Measurements from ENCODE around the gene FLACC1.

Gene FLACC1

GRCh38 chr2:201276511-201276910 is 80.6 kb downstream of the FLACC1 start:
- DNase-seq (ENCODE audit: low spot score) = no peak

DNA sequence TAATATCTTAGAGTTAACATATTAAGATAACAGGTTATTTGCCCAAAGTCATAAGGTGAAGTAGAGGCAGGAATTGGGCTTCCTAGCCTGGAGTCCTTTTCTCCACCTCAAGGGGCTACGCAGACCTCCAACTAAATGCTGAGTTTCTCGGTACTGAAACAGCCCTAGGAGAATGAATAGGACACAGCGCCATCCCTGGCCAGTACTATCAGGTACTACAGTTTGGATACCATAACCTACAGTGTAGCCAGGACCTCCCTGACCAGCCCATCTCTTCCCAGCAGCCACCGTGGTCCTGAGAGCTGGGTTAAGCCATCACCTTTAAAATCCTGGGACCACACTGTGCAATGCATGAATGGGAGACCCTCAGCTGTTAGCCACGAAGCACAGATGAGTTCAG is 81.2 kb downstream of the FLACC1 start:
- DNase-seq (ENCODE audit: low spot score) = peak; percentile 66

DNA sequence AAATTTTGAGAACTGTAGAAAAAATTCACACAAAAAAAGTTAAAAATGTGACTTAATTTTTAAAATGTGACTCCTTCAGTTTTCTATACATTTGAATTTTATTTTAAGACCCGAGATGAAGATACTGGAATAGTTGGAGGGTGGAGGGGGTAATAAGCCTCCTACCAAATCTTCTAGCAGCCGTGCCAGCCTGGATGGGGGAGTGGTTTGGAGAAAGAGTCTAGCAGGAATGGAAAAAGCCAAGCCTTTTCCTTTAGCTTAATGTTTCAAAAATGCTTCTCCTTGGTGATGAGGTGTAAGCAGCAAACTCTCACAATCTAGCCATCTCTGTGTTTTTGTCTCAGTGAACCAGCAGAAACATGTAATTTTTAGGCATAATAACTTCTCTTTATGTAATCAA is 82.1 kb downstream of the FLACC1 start:
- DNase-seq (ENCODE audit: low spot score) = no peak

DNA sequence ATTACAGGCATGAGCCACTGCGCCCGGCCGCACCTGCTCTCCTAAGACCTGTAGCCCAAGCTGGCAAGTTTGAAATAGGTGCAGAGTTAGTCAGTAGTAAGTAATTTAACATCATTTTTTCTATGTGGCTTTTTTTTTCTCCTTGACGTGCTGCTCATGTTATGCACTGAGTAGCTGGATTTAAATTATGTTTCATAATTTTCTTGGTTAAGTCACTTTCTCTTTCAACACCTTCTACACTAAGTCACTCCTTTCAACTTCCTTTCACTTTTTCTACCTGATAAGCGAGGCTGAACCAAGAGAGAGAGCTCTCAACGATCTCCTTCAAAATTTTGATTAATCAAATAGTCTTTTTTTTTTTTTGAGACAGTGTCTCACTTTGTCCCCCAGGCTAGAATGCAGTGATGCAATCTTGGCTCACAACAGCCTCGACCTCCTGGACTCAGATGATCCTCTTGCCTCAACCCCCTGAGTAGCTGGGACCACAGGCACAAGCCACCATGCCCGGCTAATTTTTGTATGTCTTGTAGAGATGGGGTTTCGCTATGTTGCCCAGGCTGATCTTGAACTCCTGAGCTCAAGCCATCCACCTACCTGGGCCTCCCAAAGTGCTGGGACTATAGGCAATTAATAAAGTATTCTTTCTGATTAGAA is 83.7 kb downstream of the FLACC1 start:
- no peak for DNase-seq (ENCODE audit: low spot score)

GRCh38 chr2:201271917-201272316 is 85.2 kb downstream of the FLACC1 start:
- no peak for DNase-seq (ENCODE audit: low spot score)

DNA sequence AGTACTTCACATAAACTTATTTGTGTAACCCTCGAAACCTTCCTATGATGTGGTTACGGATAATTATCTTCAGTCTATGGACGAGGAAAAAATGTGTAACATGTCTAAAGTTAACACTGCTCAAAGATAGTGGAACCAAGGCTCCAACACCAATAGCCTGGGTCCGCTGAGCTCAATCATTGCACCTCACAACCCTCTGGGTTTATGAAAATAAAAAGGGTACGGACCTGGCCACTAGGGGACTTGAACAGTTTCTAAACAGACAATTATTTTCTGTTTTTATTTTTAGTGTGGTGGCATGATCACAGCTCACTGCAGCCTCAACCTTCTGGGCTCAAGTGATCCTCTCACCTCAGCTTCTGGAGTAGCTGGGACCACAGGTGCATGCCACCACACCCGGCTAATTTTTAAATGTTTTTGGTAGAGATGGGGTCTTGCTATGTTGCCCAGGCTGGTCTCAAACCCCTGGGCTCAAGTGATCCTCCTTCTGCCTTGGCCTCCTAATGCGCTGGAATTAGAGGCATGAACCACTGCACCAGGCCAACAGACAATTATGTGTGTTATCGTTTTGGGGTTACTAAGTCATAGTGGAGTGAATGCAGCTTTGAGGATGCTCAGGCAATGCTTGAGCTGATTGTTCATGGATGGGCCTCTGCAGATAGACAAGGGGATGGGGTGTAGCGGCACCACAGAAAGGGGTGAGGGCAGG is 86.7 kb downstream of the FLACC1 start:
- no peak for DNase-seq (ENCODE audit: low spot score)

DNA sequence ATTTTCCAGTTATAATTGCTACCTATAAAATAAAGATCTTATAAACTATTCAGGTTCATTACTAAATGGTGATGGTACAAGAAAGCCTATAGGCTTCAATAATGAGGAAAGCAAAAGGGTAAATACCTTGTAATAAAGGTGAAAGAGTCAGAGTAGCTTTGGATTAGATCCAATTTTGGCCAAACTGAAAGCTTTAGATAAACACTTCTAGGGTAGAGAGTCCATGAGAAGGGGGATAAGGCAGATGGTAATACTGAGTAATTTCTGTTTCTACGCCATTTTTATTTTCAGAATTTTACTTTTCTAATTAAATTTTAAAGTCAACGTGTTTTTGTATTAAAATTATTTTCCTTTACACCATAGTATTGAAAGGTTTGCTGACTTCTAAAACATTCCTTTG is 87.4 kb downstream of the FLACC1 start:
- no peak for DNase-seq (ENCODE audit: low spot score)

DNA sequence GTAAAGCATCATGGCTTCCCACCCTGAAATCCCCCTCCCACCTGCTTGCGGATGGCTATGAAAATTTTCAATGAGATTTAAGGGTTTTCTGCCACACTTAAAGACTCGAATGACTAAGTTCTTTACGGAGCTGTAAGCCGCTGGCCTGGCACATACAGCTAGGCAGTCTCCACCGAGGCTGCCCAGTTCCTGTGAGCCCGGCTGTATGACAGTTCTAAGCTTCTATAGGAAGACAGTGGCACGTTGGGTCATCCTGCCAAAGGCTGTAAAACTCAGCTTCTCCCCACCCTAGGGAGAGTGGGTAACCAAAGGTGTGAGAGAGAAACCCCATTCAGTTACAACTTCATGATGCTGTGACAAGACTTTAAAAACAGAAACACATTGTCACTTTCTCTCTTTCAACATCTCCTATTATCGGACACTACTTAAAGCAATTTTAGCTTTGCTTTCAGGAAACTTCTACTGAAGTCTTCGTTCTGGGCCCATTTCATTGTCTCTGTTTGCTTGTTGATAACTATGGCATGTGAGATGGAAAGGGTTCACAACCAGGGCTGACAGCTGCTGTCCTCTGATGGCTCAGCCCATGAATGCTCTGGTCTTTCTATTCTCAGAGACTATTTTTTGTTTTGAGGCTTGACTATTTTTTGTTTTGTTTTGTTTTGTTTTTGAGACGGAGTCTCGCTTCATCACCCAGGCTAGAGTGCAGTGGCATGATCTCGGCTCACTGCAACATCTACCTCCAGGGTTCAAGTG is 89.7 kb downstream of the FLACC1 start:
- DNase-seq (ENCODE audit: low spot score) = no peak

DNA sequence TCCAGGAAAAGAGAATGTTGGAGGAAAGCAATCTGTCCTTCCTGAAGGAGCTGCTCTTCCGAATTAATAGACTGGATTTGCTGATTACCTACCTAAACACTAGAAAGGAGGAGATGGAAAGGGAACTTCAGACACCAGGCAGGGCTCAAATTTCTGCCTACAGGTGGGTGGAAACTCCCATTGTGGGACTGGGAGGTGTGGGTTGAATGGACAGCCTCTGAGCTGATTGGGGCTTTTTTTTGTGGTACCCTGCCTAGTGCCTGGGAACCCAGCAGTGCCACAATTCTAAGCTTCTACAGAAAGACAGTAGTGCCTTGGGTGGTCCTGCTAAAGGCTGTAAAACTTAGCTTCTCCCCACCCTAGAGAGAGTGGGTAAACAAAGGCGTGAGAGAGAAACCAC is 90.5 kb downstream of the FLACC1 start:
- DNase-seq (ENCODE audit: low spot score) = no peak

GRCh38 chr2:201264472-201265173 is 92.5 kb downstream of the FLACC1 start:
- no peak for DNase-seq (ENCODE audit: low spot score)

DNA sequence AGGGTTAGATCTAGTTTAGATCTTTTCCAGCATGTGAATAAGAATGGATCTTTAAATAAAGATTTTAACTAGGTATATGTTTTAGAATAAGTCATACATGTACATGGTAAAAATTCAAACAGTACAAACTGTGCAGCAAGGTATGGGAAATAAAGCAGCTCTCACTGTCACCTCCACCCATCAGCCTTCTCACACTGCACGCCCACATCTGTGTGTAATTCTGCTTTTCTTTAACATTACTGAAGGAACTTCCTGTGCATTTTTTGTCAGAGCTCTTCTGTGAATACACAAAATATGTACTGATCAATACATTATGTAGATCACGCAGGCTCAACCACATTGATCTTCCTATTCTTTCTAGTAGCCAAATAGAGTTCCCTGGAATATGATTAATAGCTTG is 93.4 kb downstream of the FLACC1 start:
- DNase-seq (ENCODE audit: low spot score) = no peak

DNA sequence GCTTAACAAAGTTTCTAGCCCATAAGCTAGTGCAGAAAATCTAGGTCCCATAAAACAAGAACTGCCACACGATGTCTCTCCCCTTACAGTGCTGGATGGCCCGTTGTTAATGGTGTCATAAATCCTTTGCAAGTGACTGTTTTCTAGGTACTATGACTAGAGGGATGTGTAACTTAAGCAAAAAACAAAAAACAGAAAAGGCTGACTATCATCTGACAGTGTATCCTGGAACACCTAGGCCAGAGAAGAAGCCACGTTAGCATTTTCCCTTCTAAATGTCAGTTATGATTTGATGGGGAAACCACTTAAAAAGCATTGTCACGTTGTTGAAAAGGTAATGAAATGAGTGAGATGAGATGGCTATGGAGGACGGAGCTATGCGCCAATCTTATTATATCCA is 94.4 kb downstream of the FLACC1 start:
- DNase-seq (ENCODE audit: low spot score) = no peak

DNA sequence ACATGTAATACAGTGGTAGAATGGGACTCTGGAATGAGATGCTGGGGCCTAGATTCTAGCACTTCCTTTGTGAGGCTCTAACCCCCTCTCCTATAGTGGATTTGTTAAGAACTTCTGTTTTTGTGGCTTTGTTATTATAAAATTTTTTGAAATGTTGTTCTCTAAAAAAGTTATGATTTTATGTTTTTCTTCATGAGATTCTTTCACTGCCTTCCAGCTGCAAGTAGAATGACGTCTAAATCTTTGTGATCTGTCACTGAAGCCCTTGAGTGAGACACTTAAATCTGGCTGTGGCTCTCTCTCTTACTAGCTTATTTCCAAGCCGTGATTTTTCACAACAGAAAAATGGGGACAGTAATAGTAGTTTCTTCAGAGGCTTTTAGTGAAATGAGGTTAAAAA is 95.2 kb downstream of the FLACC1 start:
- no peak for DNase-seq (ENCODE audit: low spot score)

DNA sequence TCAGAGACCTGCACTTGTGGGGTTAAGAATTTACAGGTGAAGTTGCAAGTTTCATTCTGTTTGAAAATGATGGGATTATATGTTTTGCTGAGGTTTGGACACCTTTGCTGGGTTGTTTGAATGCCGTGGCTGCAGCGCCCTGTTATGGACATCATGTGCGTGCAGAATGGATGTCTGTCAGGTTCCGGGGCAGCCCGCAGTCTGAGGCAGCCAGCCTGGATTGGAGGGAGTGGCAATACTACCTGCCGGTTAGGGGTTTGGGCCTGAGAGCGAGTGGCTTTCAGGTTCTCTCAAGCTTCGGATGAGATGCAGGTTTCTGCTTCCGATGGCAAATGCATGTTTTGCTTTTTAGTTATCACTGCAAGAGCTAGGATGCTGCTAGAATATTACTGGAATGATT is 95.7 kb downstream of the FLACC1 start:
- DNase-seq (ENCODE audit: low spot score) = no peak

DNA sequence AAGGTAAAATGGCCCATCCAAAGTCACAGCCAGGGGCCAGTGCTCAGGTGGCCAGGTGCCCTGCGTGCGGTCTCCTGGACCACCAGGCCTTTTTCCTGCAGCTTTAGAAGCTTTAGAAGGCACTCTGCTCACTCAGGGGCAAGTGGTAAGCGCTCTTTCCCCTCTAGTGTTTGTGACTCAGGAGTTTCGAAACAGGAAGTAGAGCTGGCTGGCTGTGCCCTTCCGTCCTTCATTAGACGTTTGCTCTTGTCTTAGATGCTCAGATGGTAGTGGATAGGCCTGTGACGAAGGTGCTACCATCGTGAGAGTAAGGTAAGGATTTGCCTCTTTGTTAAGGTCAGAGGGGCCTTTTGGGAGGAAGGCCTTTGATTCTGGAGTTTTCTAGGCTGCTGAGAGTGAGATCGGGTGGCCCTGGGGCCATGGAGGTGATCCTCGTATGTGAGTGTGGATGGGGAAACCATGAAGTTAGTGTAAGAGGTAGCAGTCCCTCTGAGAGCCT is 96.8 kb downstream of the FLACC1 start, which contains the start of gene CASP8:
Gene CASP8, plus strand, starts transcription at position 235 of the 499 bp plus-strand sequence. CDS start 5,951 bp downstream, outside the sequence.
- DNase-seq (ENCODE audit: low spot score) = no peak

DNA sequence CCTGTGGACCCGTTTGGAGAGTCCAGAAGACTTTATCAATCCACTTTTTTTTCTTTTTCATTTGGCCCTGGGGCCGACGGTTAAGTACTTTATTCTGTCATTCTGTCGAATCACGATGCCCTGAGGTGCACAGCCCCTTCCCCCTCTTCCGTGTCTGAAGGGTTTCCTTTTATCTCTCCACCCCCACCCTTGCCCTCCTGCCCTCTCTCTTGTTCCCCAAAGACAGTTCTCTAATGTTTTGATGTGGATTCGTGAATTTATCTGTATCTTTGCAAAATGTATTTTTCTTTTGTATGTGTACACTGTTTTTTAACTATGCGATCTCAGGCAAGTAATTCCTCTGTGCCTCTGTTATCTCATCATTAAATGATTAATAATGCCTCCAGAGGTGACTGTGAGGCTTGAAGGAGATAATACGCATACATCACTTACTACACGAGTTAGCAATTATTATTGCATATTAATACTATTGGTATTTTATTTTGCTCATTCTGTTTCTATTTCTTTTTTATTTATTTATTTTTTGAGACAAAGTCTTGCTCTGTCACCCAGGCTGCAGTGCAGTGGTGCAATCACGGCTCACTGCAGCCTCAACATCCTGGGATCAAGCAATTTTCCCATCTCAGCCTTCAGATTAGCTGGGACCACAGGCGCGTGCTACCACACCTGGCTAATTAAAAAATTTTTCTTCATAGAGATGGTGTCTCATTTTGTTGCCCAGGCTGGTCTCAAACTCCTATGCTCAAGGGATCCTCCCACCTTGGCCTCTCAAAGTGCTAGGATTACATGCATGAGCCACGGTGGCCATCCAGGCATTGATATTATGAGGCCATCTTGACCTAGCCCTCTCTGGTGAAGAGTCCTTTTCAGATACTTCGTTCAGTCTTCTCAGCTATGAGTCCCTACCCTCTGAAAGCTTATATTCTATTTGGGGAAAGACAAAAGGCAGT is 98.2 kb downstream of the FLACC1 start:
- DNase-seq (ENCODE audit: low spot score) = no peak

DNA sequence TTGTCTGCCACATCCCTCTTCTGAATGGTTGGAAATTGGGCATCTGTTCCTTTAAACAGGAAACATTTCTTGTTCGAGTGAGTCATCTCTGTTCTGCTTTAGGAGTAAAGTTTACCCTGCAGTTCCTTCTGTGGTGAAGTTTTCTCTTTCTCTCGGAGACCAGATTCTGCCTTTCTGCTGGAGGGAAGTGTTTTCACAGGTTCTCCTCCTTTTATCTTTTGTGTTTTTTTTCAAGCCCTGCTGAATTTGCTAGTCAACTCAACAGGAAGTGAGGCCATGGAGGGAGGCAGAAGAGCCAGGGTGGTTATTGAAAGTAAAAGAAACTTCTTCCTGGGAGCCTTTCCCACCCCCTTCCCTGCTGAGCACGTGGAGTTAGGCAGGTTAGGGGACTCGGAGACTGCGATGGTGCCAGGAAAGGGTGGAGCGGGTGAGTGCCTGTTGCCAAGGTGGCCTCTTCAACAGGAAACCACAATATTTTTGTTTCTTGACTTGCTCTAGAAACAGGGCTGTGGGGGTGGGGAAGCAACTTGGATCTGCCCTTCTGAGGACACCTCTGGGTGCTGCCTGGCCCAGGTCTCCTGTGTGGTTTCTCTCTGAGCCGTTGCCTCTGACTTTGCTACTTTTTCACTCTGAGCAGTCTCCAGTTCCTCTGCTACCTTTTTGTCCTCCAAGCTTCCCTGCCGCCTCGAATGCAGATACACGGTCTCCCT is 99.0 kb downstream of the FLACC1 start:
- peak; percentile 64 for DNase-seq (ENCODE audit: low spot score)

- DNase-seq (ENCODE audit: low spot score) = peak; percentile 49
Observed at GRCh38 chr2:201257381-201257955, 99.7 kb downstream of the FLACC1 start.

- DNase-seq (ENCODE audit: low spot score) = no peak
Observed at GRCh38 chr2:201256082-201256481, 101.1 kb downstream of the FLACC1 start.

DNA sequence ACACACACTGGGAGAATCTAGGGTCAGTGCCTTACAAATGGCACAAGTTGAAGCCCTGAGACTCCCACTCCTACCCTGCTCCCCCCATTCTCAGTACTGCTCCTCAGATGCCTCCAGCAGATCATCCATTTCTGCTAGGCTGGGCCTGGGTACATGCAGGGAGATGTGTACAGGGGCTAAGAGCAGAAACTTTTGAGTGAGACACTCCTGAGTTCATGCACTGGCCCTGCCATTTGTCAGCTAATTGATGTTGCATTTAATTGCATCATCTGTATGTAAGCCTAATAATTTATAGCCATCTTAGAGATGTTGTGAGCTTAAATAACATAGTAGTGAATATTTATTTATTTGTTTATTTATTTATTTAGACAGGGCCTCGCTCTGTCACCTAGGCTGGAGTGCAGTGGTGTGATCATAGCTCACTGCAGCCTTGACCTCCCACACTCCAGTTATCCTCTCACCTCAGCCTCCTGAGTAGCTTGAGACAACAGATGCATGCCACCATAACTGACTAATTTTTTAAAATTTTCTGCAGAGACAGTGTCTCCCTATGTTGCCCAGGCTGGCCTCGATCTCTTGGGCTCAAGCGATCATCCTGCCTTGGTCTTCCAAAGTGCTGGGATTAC is 101.6 kb downstream of the FLACC1 start:
- DNase-seq (ENCODE audit: low spot score) = no peak

Data from iPS-NIHi11 (cell line).